ENCODE results near the gene APH1A.

GRCh38 chr1:150282558-150282958, 13.7 kb upstream of the APH1A start:
- no peak for TF ChIP-seq CTCF (IDR thresholded peaks at IDR 0.05; ENCODE audit: poor library complexity)
- TF ChIP-seq EZH2phosphoT487 (IDR thresholded peaks at IDR 0.05; ENCODE audit: low read depth, severe bottlenecking, unreplicated experiment) = no peak
